Measurements from ENCODE around the gene SWT1.

SWT1 gene

GRCh38 chr1:185267701-185268100, 110.7 kb downstream of the SWT1 start:
- no peak for DNase-seq (ENCODE audit: low read depth in 1 of 2, low spot score in 1 of 2)
- H3K4me3 ChIP-seq (replicated peaks; ENCODE audit: insufficient read depth, low read length): no peak overlapping the region
- H3K27ac ChIP-seq (replicated peaks): no peak overlapping the region
- TF ChIP-seq GABPA (IDR thresholded peaks at IDR 0.05; ENCODE audit: low read depth) (no peak), CTCF (IDR thresholded peaks at IDR 0.05; ENCODE audit: insufficient read depth, low read length) (no peak)
- H3K27me3 ChIP-seq (ENCODE audit: insufficient read depth, poor library complexity, severe bottlenecking): no peaks in the 10 kb centered on the region

- no peaks in the 10 kb centered on the region for H3K27me3 ChIP-seq (ENCODE audit: insufficient read depth, poor library complexity, severe bottlenecking)
- no peak overlapping the region for H3K27ac ChIP-seq (replicated peaks)
- no peak for DNase-seq (ENCODE audit: low read depth in 1 of 2, low spot score in 1 of 2)
- TF ChIP-seq SPI1 (IDR thresholded peaks at IDR 0.05; ENCODE audit: borderline replicate concordance, low read depth): no peak
- no peak for TF ChIP-seq CTCF (IDR thresholded peaks at IDR 0.05; ENCODE audit: insufficient read depth, low read length)
- no peak for TF ChIP-seq POLR2AphosphoS5 (IDR thresholded peaks at IDR 0.05; ENCODE audit: low read depth)
- TF ChIP-seq REST (IDR thresholded peaks at IDR 0.05; ENCODE audit: insufficient replicate concordance, low read depth): no peak
- no peak for TF ChIP-seq GABPA (IDR thresholded peaks at IDR 0.05; ENCODE audit: low read depth)
- no peak overlapping the region for H3K4me3 ChIP-seq (replicated peaks; ENCODE audit: insufficient read depth, low read length)
These were observed 111.4 kb downstream of the SWT1 start for GRCh38 chr1:185268352-185268751.

- Histone ChIP-seq H3K27ac (replicated peaks) (no peak overlapping the region), H3K27me3 (ENCODE audit: insufficient read depth, poor library complexity, severe bottlenecking) (no peaks in the 10 kb centered on the region), H3K4me3 (replicated peaks; ENCODE audit: insufficient read depth, low read length) (no peak overlapping the region)
- no peak for DNase-seq (ENCODE audit: low read depth in 1 of 2, low spot score in 1 of 2)
- TF ChIP-seq SPI1 (IDR thresholded peaks at IDR 0.05; ENCODE audit: borderline replicate concordance, low read depth): no peak
- no peak for TF ChIP-seq CTCF (IDR thresholded peaks at IDR 0.05; ENCODE audit: insufficient read depth, low read length)
- no peak for TF ChIP-seq GABPA (IDR thresholded peaks at IDR 0.05; ENCODE audit: low read depth)
- no peak for TF ChIP-seq REST (IDR thresholded peaks at IDR 0.05; ENCODE audit: insufficient replicate concordance, low read depth)
- TF ChIP-seq POLR2AphosphoS5 (IDR thresholded peaks at IDR 0.05; ENCODE audit: low read depth): no peak
These were observed 115.0 kb downstream of the SWT1 start for GRCh38 chr1:185271921-185272320.

GRCh38 chr1:185279571-185279970, 122.6 kb downstream of the SWT1 start:
- Histone ChIP-seq H3K4me3 (replicated peaks; ENCODE audit: insufficient read depth, low read length) (no peak overlapping the region), H3K27me3 (ENCODE audit: insufficient read depth, poor library complexity, severe bottlenecking) (no peaks in the 10 kb centered on the region), H3K27ac (replicated peaks) (no peak overlapping the region)
- no peak for TF ChIP-seq REST (IDR thresholded peaks at IDR 0.05; ENCODE audit: insufficient replicate concordance, low read depth)
- TF ChIP-seq SPI1 (IDR thresholded peaks at IDR 0.05; ENCODE audit: borderline replicate concordance, low read depth): no peak
- TF ChIP-seq GABPA (IDR thresholded peaks at IDR 0.05; ENCODE audit: low read depth): no peak
- TF ChIP-seq POLR2AphosphoS5 (IDR thresholded peaks at IDR 0.05; ENCODE audit: low read depth): no peak
- TF ChIP-seq CTCF (IDR thresholded peaks at IDR 0.05; ENCODE audit: insufficient read depth, low read length): no peak
- no peak for DNase-seq (ENCODE audit: low read depth in 1 of 2, low spot score in 1 of 2)
